Amniotic epithelial cell (primary cell): ENCODE measurements around the gene ARHGAP1.
"Not testable (repeated sequence)": the region's sequence is repeated elsewhere in the genome, so short reads cannot be mapped to it uniquely, and the experiment has no call there.

Experiments used
- DNase-seq: peaks from one replicate; pipeline ENCODE4 v3.0.0-alpha.2; 2010; ENCODE audit warnings: low read depth

The ARHGAP1 gene

DNA sequence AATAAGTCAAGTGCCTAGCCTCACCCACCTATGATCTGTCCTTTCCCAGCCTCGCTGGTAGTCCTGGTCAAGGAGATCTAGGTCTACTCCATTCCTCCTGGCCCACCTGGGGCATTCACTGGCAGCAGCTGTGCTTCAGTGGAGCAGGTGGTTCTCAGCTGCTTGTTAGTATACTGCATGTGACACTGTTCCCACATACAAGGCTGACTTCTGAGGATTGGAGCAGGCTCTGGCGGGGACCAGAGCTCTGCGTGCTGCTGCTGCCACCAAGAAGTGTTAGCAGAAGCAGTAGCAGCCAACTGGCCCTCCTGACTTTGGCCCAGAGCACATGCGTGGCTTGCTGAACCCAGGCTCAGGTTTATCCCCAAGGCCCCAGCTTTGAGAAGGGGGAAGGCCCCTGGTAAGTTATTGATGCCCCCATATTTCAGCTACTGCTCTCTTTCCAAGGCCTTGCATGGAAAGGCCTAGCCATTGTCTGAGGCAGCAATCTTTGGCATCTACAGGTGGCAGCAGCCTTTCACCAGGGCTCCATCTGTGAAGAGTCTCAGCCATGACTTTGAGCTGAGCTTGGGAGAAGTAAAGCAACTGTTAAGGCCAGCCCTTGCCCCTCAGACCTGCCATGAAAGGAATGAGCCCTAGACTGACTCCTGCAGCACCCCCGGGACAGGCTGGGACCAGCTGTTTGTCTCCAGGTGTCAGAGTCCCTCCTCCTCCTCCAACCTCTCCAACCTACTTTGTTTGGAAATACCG is 26.5 kb downstream of the ARHGAP1 start:
- DNase-seq, result no peak

DNA sequence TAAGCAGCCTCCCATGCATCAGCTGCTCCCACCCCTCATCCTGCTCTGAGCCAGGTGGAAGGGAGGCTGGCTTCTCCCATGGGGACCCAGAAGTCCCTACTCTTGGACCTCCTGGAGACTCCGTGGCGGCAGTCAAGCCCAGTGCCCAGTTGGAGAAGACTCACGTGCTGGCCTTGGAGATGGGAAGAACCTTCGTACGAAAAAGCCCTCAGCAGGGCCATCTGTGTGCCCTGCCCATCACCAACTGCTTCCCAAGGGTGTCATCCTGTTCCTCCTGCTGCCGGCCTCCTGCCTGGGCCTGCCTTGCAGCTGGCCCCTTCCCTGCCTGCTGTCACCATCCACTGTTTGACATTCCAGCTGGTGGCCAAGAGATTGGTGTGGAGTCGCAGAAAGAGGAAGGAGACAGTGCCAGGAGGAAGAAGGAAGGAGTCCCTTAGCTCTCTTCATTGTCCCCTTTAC is 28.0 kb downstream of the ARHGAP1 start:
- DNase-seq, result no peak

DNA sequence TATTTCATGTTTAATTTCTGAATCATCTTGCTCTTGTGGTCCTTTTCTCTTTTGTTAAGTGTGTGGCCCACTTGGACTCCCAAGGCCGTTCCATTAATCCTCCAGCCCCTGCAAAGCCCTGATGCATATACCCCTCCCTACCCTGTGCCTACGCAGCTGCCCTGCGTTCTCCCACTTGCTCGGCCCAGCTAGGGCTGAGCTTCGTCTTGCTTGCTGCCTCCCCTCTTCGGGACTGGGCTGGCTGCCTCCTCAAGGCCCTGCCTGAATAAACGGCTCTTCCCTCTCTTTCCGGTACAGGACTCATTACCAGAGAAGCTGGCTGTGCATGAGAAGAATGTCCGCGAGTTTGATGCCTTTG is 28.5 kb downstream of the ARHGAP1 start:
- no peak for DNase-seq

DNA sequence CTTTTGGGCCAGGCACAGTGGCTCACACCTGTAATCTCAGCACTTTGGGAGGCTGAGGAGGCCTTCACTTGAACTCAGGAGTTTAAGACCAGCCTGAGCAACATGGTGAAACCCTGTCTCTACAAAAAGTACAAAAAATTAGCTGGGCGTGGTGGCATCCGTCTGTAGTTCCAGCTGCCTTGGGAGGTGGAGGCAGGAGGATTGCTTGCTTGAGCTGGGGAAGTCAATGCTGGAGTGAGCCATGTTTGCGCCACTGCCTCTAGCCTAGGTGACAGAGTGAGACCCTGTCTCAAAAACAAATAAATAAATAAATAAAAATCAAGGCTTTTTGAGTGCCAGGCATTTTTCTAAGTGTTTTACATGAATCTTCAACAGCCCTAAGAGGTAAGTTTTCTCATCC is 29.9 kb downstream of the ARHGAP1 start:
- DNase-seq, result not testable (repeated sequence)

DNA sequence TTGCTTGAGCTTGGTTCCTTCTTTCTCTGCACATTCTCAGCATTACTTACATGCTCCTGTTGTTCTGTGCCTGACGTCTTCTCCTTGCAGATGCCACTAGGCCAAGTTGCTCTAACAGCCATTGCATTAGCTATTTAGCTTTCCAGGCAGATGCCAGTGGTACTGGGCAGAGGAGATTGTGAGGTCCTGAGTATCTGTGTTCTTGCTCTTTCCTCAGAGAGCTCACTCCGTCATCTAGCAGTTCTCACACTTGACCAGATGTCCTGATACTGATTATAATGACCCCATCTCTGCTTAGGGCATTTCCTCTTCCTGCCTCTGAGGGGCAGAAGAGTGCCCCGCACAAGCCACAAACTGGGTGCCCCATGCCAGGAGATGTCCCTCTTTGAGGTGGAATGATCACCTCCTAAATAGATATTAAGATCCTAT is 30.7 kb downstream of the ARHGAP1 start:
- peak; percentile 71 for DNase-seq

DNA sequence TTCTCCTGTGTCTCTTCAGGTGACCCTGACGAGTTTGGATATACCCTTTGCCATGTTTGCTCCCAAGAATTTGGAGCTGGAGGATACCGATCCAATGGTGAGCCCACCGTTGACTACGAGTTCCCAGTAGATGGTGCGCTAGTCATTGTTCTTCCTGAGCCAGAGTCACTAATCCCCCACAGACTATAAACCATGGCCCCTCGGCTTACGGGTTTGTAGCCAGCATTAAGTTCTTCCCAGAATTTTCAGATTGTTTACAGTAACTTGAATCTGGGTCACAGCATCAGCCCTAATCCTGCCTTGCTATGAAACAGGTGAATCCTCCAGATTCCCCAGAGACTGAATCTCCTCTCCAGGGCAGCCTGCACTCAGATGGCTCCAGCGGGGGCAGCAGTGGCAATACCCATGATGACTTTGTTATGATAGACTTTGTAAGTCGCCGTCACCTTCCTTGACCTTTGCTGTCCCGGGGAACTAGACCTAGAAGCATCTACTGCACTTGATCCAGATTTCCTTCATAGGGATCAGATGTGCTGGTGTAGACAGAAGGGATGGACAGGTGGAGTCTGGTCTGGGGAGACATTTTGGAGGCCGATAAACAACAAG is 31.8 kb downstream of the ARHGAP1 start:
- no peak for DNase-seq

DNA sequence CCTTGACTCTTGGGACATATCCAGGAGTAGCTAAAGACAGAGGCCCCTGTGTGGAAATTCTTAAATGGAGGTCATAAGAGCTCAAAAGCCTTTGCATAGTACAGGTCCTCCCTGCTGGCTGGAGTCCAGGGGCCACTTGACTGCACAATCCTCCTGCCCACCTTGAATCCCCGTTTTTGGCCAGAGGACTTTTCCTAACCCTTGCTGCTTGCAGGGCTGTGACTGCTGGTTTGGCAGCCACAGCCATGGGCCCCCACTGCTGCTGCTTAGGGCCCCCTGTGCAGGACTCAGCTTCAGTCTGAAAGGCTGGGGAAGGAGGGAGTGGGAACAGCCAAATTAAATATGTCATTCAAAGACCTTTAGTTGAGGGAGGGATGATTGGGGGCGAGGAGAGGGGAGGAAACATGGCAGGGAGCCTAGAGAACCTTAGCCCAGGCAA is 33.4 kb downstream of the ARHGAP1 start:
- DNase-seq, result peak; percentile 27

DNA sequence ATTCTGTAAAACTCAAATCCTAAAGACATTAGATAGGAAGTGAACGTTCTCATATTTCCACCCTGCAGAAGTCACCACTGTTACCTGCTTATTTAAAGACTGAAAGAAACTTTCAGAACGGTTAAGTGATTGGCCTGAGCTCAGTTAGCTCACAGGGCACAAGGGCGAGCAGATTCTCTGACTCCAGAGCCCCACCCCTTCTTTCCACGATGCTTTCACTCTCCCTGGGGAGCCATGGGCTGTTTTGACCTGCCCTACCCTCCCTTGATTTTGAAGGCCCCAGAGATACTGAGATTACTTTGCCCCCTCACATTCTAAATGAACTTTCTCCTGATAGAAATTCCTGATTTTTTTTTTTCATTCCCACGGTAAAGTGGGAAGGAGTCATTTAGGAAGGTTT is 33.9 kb downstream of the ARHGAP1 start:
- DNase-seq, result no peak

DNA sequence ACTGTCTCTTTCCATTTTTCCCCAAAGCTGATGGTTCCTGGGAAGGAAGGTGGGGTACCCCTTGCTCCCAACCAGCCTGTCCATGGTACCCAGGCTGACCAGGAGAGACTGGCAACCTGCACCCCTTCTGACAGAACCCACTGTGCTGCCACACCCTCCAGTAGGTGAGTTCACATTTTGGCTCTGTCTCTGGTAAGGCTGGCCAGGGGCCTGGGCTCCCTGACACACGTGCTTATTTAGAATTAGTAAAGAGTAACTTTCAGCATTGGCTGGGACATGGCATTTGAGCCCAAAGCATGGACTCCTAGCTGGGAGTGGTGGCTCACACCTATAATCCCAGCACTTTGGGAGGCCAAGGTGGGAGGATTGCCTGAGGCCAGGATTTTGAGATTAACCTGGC is 35.1 kb downstream of the ARHGAP1 start:
- no peak for DNase-seq

DNA sequence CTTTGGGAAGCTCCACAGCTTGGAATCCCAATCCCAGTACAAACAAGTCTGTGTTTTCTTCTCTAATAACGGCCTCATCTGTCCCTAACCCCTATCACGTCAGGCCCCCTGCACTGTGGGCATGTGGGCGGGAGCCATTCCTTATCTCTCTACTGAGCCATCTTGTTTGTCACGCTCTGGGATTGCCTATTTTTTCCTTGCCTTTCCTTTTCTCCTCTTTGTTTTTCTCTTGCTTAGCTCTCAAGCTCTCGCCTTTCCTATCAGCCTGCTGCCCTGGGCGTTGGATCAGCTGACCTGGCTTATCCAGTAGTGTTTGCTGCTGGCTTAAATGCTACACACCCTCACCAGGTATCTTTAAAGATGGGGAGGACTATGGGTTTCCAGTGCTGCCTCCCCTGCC is 35.8 kb downstream of the ARHGAP1 start:
- DNase-seq, result no peak

DNA sequence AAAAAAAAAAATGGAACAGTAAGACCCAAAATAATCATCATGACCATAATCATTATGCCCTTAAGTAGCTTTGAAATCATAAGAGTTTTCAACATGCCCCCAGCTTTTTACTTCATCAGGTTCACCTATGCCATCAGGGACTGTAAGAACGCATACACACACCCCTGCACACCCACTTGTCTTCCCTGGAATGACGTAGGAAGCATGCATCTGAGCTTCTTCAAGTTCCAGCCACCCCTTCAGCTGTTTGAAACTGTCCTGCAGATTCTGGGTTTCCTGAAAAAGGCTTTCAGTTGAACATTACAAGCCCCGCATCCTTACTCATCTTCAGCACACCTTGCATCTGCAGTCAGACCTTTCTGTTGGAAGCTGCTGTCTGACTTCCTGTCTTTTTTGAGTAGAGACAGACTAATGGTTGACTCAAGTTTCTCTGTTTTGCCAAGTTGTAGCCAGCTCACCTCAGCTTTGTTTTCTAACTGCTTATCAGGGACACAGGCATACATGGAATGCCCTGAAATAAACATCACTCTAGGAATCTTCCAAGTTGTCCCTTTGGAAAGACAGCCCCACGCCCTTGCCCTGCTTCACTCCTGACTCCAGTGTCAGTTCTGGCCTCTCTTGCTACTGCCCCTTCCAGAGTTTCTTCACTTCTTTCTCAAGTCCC is 37.0 kb downstream of the ARHGAP1 start:
- DNase-seq, result peak; percentile 37

DNA sequence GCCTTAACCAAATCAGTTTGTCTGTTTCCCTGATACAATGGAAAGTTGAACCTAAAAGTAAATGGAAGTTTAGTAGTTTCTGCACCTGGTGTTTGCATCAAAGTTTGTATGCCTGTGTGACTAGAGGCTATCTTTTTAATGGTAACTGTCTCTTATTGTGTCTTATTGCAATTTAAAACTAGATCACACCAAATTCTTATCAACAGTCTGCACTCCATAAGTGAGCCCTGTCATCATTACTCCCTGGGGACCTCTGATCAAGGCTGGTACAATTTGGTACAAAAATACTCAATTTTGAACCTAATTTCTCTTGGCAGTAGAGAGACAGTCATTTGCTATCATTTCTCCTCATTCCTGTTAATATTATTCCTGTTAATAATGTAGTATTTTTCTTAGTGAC is 38.1 kb downstream of the ARHGAP1 start:
- DNase-seq, result no peak

DNA sequence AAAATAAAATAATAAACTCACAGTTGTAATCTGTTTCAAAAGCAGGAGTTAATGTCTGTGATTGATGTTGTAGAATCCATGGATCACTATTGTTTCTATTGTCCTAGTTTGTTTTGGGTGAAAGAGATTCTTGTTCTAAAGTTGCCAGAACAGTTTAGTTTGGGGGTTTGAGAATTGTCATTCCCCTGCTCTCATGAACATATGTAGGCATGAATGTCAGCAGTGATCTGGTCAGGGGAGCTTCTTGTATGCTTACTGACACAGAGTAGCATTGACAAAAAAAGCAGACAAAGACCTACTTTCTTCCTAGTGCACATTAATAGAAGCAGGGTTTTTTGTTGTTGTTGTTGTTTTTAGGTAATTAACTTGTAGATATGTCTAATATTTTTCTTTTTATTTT is 38.6 kb downstream of the ARHGAP1 start:
- DNase-seq, result no peak

DNA sequence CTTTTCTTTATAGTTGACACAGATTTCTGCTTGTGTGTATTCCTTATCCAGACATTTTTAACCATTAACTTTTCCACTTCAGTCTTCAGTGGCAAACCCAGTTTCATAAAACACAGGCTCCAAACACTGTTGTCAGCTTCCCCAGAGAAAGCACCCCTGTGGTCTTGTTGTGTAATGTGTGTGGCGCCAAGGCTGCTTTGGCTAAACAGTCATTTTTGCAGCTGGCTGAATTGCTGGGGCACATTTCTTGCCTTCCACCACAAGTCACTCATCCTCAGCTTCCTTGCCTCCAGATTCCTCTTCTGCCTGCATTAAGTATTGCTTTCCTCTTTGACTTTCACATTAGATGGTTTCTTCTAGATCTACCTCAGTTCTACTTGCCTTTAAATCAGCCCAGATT is 40.5 kb downstream of the ARHGAP1 start:
- DNase-seq, result peak; percentile 95

DNA sequence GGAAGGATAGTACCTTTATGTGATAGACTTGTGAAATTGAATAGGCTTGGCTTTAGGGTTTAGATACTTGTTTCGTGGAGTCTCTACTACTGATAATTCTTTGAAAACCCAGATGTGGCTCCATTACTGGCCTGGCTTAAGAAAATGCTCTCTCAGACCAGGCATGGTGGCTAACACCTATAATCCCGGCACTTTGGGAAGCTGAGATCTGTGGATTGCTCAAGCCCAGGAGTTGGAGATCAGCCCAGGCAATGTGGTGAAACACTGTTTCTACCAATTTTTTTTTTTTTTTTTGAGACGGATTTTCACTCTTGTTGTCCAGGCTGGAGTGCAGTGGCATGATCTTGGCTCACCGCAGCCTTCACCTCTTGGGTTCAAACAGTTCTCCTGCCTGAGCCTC is 42.2 kb downstream of the ARHGAP1 start:
- peak; percentile 94 for DNase-seq

DNA sequence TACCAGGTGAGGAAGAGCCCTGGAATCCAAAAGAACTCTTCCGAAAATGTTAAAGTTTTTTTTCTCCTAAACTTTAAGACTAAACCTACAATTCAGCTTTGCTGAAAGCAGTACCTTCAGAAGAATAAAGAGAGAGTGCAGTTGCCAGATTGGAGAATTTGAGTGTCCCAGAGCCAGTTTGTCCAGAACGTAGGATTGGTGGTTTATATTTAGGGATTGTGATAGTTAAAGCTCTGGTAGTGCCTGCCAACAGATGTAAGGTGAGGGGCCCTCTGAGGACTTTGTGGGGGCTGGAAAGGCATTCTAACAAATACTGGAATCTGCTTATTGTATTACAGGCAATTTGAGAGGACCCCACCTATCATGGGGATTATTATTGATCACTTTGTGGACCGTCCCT is 43.2 kb downstream of the ARHGAP1 start:
- no peak for DNase-seq

DNA sequence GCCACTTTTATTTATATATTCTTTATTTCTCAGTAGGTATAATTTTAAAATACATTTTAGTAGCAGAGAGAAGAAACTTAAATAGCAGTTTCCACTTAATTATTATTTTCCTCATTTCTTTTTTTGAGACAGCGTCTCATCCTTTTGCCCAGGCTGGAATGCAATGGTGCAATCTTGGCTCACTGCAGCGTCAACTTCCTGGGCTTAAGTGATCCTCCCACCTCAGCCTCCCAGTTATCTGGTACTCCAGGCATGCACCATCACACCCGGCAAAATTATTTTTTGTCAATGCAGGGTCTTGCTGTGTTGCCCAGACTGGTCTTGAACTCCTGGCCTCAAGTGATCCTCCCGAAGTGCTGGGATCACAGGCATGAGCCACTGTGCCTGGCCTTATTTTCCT is 44.8 kb downstream of the ARHGAP1 start:
- DNase-seq, result peak; percentile 85

DNA sequence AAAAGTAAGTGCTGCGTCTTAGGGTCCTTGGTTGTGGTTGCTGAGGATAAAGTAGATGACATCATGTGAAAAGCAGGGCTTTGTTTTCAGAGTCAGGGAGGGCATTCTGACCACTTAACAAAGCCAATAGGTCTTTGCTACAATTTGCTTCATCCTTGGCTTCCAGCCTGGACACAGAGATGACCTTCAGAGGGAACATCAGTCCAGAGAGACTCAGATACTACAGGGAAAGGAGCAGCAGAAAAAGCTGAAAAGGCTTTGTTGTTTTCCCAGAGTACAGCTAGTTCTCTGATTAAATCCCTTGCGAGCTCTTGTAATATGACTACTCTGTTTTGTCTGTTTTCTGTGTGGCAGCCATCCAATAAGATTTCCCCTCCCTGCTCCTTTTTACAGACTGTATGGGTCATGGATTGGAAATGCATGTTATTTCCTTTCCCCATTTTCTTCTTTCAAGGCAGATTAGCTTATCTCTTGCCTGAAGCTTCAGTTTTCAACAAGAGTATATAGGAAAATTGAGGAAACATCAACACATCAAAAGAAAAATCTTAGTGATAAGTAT is 51.2 kb downstream of the ARHGAP1 start:
- DNase-seq, result peak; percentile 100

DNA sequence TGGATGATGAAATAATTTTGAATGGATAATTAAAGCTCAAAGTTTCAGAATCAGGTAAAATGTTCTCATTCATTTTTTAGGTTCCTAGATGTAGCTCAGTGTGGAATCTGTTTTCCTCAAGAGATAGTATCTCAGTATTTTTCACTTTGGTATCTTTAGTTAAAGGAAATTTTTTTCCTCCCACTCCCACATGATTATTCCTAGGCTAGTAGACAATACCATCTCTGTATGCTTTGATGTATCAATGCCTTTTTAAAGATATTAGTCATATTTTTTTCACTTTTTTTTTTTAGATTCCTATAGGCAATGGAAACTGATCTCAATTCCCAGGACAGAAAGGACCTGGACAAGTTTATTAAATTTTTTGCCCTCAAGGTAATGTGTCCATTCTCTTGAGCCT is 56.4 kb downstream of the ARHGAP1 start:
- DNase-seq, result no peak

DNA sequence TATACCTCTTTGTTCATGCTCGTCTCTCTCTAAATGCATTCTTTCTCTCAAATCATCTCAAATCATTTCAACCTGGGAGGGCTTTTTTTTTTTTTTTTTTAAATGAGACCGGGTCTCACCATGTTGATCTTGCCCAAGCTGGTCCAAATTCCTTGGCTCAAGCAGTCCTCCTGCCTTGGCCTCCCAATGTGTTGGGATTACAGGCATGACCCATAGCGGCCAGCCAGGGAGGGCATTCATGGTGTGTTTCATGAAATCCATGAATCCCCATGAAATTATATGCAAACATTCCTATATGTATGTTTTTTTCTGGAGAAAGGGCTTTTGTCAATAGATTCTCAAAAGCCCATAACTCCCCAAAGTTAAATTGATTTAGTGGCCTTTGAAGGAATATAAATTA is 56.9 kb downstream of the ARHGAP1 start:
- DNase-seq, result no peak

DNA sequence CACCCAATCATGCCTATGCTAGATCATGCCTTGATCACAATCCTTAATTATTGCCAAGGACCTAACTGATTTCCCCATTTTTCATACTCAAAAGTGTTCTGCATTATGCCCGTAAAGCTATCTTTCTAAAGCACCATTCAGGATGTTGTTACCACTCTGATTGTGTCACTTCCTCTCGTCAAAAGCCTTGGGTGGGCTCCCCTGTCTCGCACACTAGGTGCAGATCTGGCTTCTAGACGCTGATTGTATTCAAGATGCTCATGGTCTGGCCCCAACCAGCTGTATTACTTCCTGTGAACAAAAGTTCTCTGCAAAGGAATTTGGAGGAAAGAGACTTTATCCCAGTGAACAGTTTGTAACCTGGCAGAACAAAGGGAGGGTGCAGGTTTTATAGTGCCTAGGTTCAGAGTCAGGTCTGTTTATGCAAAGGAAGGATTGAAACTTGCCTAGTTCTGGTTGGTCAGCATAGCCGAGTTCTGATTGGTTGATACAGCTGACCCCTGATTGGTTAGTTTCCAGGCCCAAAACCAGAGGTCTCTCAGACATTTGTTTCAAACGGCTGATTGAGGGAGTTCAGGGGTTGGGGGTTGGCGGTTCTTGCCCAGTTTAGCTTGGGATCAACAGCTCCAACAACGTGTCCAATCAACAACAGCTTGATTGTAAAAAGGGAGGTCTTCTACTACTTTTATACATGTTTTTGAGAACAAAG is 57.6 kb downstream of the ARHGAP1 start:
- no peak for DNase-seq

DNA sequence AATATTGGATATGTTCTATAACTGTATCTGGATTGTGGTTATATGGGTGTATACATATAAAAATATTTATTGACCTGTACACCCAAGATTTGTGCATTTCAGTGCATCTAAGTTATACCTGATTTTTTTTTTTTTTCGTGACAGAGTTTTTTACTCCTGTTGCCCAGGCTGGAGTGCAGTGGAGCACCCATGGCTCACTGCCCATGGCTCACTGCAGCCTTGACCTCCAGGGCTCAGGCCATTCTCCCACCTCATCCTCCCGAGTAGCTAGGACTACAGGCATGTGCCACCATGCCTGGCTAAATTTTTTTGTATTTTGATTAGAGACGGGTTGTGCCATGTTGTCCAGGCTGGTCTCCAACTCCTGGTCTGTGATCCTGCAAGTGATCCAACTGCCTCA is 58.8 kb downstream of the ARHGAP1 start:
- DNase-seq, result no peak
